HG03565 (cell line): Measurements from ENCODE around the gene MYOCD.

Experiments used
- ATAC-seq: cut with Tn5 transposase; IDR thresholded peaks from one replicate; pipeline ENCODE4 v1.9.1; 2021; ENCODE audit warnings: mild to moderate bottlenecking, moderate library complexity; ENCODE audit not compliant: unreplicated experiment

Gene MYOCD

DNA sequence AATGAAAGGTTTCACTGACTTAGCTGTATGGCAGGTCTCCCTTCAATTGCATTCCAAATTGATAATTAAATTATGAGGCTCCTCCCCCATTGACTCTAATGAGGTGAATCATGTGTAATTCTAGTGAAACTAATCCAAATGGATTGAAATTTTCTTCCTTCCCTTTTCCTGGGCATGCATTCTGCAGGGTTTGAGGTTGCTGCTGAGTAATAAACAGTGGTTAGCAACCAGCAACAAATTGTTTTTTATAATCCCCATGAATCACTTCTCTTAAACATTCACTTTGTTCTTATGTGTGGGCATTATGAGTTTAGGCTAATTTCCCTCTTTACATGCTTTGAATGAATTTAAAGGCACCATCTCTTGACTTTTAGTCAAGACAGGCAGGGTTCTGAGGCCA is 43.4 kb downstream of the MYOCD start:
- ATAC-seq, result no peak

DNA sequence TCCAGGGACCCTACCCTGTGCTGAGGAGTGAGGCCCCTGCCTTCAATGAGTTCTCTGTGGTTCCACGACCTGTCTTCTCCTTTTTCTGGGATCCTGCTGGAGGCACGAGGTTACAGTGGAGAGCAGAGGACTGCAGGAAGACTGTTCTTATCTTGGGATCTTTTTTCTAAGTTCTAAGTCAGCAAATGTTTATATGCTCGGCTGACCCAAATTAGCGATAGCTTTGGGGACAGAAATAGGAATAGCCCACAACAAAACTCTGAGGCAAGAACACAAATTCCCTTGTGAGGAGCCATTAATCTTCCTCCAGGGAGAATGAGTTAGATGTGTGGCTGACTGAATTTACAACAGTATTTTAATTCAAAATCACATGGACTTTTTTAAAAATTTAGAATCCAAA is 46.7 kb downstream of the MYOCD start:
- ATAC-seq, result no peak

DNA sequence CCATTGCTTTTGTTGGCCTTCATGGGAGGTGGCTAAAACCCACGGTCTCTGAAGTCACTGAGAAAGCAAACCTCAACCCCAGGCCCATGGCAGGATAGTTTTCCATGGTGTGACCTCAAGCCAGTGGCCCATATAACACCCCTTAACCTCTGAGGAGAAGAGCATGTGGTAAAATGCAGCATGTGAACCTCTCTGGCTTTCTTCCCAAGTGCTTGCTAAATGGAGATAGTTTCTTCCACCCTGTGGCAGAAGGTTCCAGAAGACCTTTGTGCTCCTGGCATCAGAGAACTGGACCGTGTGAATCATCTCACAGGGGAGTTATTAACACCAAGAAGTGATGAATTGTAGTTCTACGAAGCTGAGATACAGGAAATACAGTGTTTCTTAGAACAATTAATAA is 47.3 kb downstream of the MYOCD start:
- ATAC-seq, result no peak

DNA sequence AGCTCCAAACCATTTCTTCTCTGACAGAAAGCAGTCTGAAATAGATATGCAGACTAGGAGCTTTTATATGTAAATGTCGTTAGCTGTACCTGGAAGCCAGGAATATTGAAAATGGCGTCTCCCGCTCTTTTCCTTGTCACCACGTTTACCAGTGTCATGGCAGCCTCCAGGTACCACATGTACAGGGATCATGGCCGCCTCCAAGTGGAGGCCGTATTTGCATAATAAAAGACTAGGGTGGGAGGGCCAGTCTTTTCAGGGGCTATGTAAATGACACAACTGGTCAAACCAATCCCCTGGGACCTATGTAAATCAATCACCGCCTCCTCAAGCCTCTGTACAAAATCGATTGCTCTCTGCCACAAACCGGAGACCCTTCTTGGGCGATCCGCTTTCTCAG is 54.3 kb downstream of the MYOCD start:
- ATAC-seq, result no peak

DNA sequence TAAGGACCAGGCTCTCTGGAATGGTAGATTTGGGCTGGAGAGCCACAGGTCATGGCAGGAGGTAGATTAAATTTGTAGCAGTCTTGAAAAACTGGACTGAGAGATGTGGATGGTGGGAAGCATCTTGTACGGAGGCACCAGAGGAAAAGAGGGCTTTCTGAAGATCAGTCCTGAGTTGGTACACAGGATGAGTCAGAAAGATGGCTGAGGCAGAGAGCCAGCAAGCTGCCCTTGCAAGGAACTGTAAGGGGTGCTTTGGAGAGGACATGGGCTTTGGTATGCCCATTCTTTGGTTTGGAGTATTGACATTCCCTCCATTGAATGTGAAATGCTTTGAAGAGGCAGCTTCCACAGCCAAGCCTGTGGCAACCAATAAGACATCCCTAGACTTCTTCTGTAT is 55.9 kb downstream of the MYOCD start:
- ATAC-seq, result no peak

- no peak for ATAC-seq
Observed at GRCh38 chr17:12722282-12722681, 56.6 kb downstream of the MYOCD start.

DNA sequence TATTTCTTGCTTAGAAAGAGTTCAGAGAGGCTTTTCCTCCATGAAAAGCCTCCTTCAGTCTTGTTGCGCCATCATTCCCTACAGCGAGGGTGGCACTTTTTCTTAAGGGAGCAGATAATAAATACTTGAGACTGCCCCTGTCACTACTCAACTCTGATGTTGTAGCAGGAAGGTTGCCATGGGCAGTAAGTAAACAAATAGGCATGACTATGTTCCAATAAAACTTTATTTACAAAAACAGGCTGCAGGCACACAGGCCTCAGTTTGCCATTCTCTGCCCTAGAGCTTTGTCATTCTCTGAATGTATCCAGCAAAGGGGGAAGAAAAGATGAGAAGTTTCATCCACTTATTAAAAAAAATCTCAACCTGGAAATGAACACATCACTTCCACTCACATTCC is 60.4 kb downstream of the MYOCD start:
- ATAC-seq, result no peak

GRCh38 chr17:12727076-12727760 is 61.5 kb downstream of the MYOCD start:
- no peak for ATAC-seq

- ATAC-seq, result no peak
Observed at GRCh38 chr17:12727881-12728280, 62.2 kb downstream of the MYOCD start.

DNA sequence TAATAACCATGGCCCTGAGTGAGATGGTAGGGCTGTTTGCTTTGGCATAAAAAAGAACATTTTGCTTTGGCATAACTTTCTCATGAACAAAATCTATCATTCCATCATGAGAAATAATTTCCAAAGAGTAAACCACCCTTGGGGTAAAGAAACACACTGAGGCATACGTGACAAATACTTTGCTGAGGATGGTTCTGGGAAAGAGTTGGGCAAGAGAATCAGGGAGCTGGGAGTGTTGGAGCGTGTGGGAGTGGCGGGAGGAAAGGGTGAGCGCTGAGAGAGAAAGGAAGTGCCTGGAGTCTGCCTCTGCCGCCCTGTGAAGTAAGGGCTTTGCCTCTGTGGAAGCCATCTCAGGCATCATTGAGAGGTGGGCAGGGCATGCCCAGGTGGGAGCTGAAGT is 63.4 kb downstream of the MYOCD start:
- no peak for ATAC-seq

DNA sequence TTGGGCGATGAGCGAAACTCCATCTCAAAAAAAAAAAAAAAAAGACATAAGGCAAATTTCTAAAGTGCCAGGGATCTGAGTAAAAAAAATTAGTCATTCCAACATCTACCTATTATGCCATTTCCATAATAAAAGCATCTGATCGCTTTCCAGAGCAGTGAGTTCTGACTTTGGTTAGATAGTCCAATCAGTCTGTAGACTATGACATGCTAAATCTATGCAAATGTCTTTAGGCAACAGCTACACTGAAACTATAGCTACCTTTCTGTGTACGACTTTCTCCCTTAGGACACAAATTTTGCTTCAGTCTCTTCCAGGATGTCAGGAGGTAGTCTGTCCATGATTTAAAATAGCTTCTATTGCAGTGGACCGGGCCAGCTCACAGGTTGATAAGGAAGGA is 64.7 kb downstream of the MYOCD start:
- no peak for ATAC-seq

DNA sequence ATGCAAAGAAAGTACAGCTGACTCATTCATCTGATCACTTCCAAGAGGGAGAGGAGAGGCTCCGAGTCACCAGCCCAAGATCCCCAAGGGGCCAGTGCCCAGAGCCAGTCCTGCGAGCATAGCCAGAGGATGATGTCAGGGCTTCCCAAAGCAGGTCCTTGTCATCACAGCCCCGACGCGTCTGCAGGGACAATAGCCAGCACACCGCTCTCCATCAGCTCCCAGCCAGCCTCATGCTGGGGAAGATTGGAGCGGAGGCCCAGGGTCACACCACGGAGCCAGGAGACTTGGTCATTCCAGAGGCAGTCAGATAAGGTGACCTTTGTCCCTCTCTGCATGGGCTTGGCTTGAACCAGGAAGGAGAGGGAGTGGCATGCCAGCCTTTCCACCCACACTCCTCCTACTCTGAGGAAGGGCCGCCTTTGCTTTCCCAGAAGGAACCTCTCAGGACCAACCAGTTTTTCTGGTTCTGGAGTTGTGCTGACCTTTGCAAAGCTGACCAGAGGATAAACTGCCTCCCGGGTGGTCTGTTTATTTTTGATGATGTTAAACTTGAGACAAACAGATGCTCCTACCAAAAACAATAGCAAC is 65.3 kb downstream of the MYOCD start:
- ATAC-seq, result no peak

- ATAC-seq, result no peak
Observed at GRCh38 chr17:12731839-12732238, 66.1 kb downstream of the MYOCD start.

GRCh38 chr17:12732366-12732765 is 66.7 kb downstream of the MYOCD start:
- ATAC-seq, result no peak

DNA sequence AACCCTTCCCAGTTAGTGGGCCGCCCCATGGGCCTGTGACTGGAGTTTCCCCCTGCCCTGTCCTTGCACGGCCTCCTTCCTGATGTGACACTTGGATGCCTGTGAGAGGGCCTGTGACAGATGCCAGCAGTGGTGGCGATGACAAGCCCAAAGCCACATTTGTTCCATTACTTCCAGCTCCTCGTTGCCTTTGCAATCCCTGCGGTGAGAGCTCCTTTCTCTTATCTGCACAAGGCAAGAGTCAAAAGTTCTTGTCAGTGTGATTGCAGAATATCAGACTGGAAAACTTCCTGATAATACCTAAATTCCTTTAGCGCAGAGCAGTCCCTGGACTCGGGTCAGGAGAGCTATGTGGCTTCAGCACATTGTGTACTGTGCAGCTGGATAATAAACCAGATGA is 69.2 kb downstream of the MYOCD start:
- no peak for ATAC-seq

- no peak for ATAC-seq
Observed at GRCh38 chr17:12735517-12735916, 69.8 kb downstream of the MYOCD start.

DNA sequence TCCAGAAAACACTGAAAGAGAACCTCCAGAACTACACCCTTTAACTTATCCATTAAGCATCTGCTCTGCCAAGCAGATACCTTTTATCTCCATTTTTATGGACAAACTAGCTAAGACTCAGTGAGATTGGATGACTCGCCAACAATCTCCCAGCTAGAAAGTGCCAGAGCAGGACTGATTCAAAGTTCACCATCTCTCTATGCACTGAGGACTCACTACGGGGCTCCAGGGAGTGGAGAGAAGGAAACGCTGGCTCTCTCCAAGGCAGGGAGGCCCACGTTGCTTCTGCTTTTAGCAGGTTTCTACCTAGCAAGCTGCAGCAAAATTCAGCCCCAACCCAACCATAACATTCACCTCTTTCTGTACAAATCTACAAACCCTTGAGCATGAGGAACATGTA is 70.8 kb downstream of the MYOCD start:
- ATAC-seq, result no peak

- no peak for ATAC-seq
Observed at GRCh38 chr17:12737740-12738469, 72.2 kb downstream of the MYOCD start.

DNA sequence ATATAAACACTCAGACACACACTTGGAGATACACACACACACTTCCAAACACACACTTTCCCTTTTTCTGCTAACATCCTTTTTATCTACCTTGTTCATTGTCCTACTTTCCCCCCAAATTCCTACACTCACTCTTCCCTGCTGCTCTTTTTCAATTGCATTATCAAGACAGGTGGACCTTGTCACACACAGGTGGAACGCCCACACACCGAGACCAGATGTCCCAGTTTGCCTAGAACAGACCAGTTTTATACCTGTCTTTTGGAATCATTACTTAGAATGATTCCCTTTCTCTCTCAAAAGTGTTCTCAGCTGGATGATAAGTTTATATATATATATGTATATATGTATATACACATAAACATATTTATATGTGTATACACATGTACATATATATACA is 72.9 kb downstream of the MYOCD start:
- no peak for ATAC-seq

- ATAC-seq, result no peak
Observed at GRCh38 chr17:12739500-12739899, 73.8 kb downstream of the MYOCD start.

DNA sequence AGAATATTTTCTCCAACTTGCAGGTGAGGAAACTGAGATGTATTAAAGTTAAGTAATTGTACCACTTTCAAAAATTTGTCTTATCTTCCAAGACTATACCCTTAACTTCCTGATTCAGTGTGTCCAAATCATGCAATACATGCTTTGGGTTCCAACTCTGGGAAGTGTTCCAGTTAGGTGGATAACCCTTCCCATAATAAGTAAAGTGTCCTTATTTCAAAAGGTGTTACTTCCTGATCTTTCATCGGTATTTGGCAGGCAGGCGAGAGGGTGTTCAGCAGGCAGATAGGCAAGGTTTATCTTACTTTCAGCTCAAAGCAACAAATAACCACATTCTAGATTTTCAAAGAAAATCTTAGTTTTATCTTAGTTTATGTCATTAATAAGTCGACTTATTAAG is 77.4 kb downstream of the MYOCD start:
- no peak for ATAC-seq

- ATAC-seq, result no peak
Observed at GRCh38 chr17:12744298-12744697, 78.6 kb downstream of the MYOCD start.
